GM10266 (cell line): ENCODE data around the gene PLCXD3.

Experiments
- DNase-seq: peaks from one replicate; pipeline ENCODE4 v3.0.0; 2012; ENCODE audit errors: extremely low spot score
- TF ChIP-seq, protein P1 (sequence below): IDR thresholded peaks from 2 replicates; pipeline ENCODE4 v1.5.1; 2012; ENCODE audit warnings: mild to moderate bottlenecking, low read depth; ENCODE audit not compliant: control insufficient read depth, insufficient read depth; ENCODE audit errors: missing control alignments

Gene PLCXD3

DNA sequence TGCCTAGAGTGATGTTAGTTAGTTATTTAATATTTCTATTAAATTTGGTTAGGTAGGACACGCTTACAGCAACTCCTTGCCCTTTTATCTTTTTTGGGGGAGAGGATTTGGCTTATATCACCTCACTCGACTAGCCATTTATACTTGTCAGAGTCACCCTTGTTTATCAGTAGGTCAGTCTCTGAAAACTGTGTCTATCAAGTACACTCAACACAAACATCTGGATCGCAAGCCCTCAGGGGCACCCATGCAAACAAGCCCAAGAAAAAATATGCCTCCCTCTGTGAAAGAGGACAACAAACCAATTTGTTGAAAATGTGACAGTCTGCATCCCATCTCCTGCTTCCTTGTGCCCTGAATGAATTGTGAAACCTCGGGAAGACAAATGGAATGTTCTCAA is 139.9 kb downstream of the PLCXD3 start:
- DNase-seq, result no peak
- TF ChIP-seq, protein P1, sequence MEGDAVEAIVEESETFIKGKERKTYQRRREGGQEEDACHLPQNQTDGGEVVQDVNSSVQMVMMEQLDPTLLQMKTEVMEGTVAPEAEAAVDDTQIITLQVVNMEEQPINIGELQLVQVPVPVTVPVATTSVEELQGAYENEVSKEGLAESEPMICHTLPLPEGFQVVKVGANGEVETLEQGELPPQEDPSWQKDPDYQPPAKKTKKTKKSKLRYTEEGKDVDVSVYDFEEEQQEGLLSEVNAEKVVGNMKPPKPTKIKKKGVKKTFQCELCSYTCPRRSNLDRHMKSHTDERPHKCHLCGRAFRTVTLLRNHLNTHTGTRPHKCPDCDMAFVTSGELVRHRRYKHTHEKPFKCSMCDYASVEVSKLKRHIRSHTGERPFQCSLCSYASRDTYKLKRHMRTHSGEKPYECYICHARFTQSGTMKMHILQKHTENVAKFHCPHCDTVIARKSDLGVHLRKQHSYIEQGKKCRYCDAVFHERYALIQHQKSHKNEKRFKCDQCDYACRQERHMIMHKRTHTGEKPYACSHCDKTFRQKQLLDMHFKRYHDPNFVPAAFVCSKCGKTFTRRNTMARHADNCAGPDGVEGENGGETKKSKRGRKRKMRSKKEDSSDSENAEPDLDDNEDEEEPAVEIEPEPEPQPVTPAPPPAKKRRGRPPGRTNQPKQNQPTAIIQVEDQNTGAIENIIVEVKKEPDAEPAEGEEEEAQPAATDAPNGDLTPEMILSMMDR, result no peak

DNA sequence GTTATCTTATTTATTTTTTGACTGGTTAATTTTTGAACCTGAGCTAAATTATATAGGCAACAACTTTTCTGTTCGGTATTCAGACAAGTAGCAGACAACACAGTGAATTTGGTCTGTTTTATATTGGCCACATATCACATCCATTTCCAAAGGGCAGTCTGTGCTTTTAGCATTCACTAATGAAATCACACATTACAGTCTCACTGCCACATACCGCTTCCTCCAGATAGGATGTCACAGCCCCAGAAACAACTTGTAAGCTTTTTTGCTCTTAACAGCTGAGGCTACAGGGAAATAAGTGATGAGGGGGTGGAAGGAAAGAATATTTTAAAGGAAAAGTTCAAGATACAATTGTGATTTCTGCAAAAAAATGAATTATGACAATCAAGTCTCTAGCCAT is 140.6 kb downstream of the PLCXD3 start:
- TF ChIP-seq, protein P1, result no peak
- DNase-seq, result no peak

DNA sequence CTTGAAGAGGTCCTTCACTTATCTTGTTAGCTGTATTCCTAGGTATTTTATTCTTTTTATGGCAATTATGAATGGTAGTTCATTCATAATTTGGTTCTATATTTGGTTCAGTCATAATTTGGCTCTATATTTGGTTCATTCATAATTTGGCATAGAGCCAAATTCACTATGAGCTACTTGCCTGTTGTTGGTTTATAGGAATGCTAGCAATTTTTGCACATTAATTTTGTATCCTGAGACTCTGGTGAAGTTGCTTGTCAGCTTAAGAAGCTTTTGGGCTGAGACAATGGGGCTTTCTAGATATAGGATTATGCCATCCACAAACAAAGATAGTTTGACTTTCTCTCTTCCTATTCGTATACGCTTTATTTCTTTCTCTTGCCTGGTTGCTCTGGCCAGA is 142.2 kb downstream of the PLCXD3 start:
- no peak for DNase-seq
- TF ChIP-seq, protein P1, result no peak

DNA sequence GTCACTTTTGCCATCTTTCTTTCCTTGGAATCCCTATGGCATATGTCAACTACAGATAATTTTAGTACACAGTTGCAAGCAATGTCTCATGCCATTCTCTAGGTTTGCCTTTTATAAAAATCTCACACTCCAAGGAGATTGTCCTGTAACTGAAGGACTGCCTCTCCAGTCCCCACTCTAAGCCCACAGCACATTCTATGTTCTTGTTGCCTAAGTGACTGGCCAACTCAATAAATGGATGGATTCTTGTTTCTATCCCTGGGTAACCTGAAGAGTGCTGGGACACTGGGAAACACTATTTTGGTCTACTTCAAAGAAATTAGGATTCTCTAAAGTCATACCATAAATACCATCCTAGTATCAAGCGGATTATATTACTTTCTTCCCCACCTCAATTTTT is 145.0 kb downstream of the PLCXD3 start:
- no peak for DNase-seq
- TF ChIP-seq, protein P1, result no peak

DNA sequence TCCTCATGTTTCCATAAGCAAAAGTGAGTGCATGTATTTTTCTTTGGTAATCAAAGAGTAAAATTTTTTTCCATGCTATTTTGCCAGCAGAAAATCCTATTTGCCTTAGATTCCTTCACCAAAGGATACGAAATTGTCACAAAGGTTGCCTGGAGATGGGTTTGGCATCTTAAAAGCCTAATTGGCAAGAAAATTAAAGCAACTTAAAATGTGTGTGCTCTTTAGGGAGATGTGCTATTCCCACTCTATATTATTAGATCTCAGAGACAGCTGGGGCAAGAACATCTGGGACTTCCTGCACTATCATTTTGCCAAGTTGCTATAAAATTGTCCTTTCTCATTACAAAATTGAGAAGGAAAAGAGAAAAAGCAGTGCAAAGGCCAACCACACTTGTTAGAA is 146.1 kb downstream of the PLCXD3 start:
- TF ChIP-seq, protein P1, result no peak
- DNase-seq, result no peak

DNA sequence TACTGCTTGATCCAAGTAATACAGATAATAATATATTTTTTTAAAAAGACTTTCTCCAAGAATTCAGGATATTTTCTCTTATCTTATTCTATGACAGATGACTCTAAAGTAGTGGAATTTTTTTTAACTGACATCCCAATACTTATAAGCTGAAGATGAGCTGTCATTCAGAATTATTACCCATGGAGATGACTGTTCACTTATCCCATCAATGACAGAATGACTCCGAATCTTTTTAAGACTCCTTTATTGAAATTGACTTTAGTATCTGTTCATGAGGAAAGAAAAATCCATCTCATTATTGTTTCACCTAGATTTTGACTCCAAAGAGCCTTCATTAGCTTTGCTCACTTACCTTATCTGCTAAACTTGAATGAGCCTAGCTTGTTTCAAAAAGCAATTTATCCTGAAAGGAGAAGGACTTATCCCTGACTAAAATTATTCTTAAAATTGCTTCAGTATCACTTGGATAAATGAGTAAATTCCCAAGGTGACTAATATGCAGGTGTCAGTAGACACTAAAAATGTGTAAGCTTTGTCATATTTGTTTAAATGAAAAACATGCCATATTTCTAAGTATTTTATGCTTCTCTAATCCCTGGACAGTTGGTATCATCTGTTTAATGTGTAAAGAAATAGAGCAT is 146.9 kb downstream of the PLCXD3 start:
- TF ChIP-seq, protein P1, result no peak
- DNase-seq, result no peak

DNA sequence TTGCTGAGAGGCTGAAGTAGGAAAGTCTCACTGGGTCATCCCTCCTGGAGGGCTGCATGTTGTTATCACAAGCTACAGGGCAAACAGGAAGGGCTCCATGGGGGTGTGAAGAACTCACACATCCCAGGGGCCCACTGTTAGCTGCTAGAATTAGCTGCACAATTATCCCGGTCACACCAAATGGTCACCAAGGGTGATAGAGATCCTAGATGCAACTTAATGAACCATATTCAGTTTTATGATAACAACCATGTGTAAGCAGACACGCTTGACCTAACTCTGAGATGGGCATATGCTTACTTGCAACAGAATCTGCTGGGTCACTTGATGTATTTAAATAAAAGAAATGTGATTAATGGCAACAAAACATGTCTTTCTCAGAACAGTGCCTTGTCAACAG is 153.6 kb downstream of the PLCXD3 start:
- TF ChIP-seq, protein P1, result no peak
- no peak for DNase-seq
